NB4 (cell line): Measurements from ENCODE around the gene ZNF620.

ENCODE experiments used
- TF ChIP-seq, protein P1 (sequence below): IDR thresholded peaks from one replicate; pipeline ENCODE4 v1.5.1; 2012; ENCODE audit warnings: low read depth, low read length
- TF ChIP-seq, protein P2 (sequence below): IDR thresholded peaks from 2 replicates; pipeline ENCODE4 v1.6.1; 2011; ENCODE audit warnings: low read depth, low read length

DNA sequence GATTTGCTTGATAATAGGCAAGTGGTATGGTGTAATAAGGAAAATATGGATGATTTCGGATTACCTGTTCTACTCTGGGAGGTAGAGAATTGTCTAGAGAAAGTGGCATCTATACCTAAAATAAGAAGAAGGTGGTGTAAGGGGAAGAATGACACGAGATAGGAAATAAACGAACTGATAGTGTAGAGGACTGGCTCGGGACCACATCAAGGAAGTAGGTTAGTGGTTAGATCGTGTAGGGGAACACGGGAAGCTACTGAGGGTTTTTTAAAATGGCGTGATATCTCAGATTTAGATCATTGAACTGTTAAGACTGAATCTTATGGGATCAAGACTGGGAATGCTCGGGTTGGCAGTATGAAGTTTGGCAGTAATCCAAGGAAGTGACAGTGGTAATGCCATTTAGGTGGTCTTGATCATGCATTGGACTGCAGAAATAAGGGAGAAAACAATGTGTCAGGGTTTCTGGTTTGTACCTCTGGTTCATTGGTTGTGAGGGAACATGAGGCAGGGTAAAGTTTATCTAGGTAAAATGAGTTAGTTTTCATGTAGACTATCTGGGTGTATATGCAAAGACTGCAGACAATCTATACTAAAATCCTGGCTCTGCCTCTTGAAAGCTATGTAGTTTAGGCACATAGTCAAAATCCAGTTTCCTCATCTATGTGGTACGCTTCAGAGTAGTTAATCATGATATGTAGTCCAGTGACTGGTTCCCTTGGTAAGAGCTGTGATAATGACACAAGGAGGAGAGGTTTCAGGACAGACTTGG lies 41.3 kb upstream of the ZNF620 start:
- TF ChIP-seq, protein P1, sequence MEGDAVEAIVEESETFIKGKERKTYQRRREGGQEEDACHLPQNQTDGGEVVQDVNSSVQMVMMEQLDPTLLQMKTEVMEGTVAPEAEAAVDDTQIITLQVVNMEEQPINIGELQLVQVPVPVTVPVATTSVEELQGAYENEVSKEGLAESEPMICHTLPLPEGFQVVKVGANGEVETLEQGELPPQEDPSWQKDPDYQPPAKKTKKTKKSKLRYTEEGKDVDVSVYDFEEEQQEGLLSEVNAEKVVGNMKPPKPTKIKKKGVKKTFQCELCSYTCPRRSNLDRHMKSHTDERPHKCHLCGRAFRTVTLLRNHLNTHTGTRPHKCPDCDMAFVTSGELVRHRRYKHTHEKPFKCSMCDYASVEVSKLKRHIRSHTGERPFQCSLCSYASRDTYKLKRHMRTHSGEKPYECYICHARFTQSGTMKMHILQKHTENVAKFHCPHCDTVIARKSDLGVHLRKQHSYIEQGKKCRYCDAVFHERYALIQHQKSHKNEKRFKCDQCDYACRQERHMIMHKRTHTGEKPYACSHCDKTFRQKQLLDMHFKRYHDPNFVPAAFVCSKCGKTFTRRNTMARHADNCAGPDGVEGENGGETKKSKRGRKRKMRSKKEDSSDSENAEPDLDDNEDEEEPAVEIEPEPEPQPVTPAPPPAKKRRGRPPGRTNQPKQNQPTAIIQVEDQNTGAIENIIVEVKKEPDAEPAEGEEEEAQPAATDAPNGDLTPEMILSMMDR, result no peak
- TF ChIP-seq, protein P2, sequence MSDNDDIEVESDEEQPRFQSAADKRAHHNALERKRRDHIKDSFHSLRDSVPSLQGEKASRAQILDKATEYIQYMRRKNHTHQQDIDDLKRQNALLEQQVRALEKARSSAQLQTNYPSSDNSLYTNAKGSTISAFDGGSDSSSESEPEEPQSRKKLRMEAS, result no peak
